ENCODE measurements around the gene MRPL19.

DNA sequence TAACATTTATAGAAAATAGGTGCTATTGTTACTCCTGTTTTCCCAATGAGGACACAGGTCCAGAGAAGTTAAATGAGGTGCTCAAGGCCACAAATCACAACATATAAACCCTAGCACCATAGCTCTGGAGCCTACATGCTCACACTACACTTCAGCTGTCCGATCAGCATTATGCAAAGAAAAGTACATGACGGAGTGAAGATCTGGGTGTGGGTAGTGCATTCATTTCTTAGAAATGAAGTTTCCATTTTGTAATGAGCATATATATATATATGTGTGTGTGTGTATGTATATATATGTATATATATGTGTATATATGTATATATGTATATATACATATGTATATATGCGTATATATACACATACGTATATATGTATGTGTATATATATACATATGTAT, 30.2 kb upstream of the MRPL19 start:
- TF ChIP-seq, protein P1, sequence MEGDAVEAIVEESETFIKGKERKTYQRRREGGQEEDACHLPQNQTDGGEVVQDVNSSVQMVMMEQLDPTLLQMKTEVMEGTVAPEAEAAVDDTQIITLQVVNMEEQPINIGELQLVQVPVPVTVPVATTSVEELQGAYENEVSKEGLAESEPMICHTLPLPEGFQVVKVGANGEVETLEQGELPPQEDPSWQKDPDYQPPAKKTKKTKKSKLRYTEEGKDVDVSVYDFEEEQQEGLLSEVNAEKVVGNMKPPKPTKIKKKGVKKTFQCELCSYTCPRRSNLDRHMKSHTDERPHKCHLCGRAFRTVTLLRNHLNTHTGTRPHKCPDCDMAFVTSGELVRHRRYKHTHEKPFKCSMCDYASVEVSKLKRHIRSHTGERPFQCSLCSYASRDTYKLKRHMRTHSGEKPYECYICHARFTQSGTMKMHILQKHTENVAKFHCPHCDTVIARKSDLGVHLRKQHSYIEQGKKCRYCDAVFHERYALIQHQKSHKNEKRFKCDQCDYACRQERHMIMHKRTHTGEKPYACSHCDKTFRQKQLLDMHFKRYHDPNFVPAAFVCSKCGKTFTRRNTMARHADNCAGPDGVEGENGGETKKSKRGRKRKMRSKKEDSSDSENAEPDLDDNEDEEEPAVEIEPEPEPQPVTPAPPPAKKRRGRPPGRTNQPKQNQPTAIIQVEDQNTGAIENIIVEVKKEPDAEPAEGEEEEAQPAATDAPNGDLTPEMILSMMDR (IDR thresholded peaks at IDR 0.05; ENCODE audit: insufficient read depth, low read length) = no peak
- TF ChIP-seq, protein P2, sequence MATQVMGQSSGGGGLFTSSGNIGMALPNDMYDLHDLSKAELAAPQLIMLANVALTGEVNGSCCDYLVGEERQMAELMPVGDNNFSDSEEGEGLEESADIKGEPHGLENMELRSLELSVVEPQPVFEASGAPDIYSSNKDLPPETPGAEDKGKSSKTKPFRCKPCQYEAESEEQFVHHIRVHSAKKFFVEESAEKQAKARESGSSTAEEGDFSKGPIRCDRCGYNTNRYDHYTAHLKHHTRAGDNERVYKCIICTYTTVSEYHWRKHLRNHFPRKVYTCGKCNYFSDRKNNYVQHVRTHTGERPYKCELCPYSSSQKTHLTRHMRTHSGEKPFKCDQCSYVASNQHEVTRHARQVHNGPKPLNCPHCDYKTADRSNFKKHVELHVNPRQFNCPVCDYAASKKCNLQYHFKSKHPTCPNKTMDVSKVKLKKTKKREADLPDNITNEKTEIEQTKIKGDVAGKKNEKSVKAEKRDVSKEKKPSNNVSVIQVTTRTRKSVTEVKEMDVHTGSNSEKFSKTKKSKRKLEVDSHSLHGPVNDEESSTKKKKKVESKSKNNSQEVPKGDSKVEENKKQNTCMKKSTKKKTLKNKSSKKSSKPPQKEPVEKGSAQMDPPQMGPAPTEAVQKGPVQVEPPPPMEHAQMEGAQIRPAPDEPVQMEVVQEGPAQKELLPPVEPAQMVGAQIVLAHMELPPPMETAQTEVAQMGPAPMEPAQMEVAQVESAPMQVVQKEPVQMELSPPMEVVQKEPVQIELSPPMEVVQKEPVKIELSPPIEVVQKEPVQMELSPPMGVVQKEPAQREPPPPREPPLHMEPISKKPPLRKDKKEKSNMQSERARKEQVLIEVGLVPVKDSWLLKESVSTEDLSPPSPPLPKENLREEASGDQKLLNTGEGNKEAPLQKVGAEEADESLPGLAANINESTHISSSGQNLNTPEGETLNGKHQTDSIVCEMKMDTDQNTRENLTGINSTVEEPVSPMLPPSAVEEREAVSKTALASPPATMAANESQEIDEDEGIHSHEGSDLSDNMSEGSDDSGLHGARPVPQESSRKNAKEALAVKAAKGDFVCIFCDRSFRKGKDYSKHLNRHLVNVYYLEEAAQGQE (IDR thresholded peaks at IDR 0.05; ENCODE audit: insufficient replicate concordance, low read depth) = no peak
- TF ChIP-seq GABPA (IDR thresholded peaks at IDR 0.05; ENCODE audit: low read depth) = no peak
